Hematopoietic multipotent progenitor cell (in vitro differentiated cells): Measurements from ENCODE around the gene POLN. TPM values are rescaled to one million over a fixed set of nuclear protein-coding genes. Genes with fewer than 3 reads are reported as not detected.
"Not testable (repeated sequence)": the region's sequence is repeated elsewhere in the genome, so short reads cannot be mapped to it uniquely, and the experiment has no call there.

Source experiments
- DNase-seq, 3 donors: peaks; one replicate each; pipeline ENCODE4 v3.0.0-alpha.2; 2011 to 2015; ENCODE audit warnings: low read depth in 2 of 3, low spot score in 2 of 3
- small RNA-seq: library from RNA; depleted of rRNA; stranded (forward); fragments of <200 nt; gene quantifications from one replicate; pipeline ENCODE3, GENCODE V24; 2012
- total RNA-seq: library from RNA; depleted of rRNA; stranded (reverse); fragments of >200 nt; gene quantifications from one replicate; pipeline ENCODE4 v1.2.3, GENCODE V29; 2012

POLN gene
- total RNA-seq, 1 donor, result 0.81 TPM

DNA sequence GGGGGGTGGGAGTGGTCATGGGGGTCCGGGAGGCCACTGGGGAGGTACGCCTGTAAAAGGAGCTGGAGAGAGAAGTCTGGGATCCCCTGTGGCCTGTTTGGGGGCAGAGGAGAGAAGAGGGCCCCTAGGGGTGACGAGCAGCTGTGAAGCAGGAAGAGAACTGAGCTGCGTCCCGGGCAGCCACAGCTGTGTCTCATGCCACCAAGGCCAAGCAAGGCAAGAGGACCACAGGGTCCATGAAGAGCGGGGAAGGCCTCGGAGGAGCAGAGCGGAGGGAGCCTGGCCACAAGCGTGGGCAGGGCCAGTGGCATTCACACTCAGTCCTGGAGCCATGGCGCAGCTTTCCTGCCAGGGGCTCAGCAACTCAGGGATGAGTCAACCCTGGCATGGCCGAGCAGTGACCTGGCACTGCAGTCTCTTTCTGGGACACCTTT, 196.4 kb downstream of the POLN start:
- DNase-seq, result no peak

DNA sequence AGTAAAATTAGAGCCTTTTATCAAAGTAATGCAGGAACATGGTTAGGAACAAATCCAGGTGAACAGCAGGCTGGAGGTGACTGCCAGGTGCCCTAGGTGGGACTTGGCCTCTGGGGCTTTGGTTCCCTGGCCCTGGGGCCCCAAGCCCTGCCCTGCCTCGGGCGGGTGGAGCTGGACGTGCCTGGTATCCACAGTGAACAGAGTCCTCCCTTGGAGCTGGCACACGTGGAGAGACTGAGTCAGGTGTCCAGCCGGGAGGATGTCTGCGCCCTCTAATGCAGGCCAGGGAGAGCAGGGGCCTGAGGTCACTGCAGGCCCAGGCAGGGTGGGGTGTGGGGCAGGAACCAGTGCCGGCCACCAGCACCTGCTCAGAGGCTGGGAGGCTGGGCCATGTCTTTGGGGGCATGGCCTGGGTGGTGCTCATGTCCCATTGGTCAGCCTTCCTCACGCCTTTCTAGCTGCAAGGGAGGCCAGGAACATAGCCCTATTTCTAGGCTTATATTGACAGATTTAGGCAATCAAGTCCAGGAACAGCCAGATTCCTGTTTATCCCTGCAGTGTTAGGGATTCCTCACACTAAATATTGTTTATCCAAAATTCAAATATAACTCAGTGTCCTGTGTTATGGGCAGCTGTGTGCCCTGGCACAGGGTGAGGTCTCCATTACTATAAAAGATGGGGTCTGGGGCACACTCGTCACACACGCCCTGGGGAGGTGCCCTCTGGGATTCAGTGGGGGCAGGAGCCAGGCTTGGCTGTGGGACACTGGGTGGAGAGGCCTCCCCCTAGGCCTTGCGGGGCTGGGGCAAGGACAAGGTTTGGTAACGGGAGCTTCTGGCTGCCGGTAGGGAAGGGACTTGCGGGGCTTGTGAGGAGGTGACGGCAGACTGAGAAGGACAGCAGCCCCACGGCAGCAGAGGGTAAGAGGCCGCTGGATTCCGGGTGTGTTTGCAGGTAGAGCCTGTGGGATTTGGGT, 197.1 kb downstream of the POLN start:
- no peak for DNase-seq

DNA sequence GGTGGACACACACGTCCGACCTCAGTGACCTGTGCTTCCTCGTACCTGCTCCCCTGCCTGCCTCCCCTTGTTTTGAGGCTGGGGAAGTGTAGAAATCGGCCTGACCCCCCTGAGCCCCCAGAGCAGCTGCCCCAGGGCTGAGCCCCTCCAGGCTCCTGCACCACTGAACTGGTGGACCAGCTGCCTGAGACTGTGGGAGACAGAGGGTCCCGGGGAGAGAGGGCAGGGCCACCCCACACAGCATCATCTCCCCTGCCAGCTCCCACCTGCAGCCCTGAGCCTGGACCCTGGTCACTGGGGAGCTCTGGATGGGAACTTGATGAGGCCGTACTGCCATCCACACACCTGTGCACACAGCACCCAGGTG, 197.8 kb downstream of the POLN start:
- no peak for DNase-seq

DNA sequence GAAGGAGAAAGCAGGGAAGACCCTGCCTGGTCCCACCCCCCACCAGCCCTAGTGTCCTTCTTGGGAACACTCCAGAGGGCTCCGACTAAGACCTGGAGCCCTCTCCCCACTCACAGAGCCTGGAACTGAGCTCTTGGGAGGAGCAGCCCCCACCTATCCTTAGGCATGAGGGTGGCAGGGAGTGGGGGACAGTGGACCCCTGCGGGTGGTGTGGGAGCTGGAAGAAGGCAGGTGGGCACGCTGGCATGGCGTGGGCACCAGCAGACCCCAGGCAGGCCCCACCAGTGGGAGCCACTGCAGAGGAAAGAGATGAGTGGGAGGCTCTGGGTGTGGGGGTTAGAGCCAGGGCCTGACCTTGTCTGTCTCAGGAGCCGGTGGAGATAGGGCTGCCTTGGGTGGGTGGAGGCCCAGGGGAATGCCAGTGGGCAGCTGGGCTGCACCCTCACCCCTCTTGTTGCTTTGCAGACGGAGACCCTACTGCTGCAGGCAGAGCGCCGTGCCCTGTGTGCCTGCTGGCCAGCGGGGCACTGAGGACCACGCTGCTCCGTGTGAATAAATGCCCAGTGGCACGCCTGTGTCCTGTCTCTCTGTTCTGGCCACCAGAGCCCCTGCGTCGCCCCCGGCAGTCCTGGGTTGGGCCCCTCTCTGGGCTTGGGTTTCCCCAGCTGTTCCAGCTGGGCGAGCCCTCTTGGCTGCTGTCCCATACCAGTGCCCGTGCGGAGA, 198.4 kb downstream of the POLN start:
- no peak for DNase-seq

DNA sequence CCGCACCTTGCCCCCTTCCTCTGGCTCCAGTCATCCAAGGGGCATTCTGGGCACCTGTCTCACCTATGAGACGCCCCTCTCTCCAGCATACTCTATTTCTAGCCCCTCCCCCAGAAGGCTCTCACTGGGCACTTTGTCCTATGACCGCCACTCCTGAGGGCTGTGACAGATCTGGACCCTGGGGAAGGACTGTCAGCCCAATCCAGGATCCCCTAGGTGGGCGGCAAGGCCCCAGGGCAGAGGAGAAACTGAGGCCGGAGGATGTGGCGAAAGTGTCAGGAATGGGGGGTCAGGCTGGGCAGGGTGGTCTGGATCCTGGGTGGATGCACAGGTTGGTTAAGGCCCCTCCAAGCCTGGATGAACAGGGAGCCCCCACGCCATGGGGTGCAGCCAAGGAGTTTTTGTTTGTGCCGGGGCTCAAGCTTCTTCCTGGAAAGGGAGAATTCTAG, 198.9 kb downstream of the POLN start:
- DNase-seq, result no peak

DNA sequence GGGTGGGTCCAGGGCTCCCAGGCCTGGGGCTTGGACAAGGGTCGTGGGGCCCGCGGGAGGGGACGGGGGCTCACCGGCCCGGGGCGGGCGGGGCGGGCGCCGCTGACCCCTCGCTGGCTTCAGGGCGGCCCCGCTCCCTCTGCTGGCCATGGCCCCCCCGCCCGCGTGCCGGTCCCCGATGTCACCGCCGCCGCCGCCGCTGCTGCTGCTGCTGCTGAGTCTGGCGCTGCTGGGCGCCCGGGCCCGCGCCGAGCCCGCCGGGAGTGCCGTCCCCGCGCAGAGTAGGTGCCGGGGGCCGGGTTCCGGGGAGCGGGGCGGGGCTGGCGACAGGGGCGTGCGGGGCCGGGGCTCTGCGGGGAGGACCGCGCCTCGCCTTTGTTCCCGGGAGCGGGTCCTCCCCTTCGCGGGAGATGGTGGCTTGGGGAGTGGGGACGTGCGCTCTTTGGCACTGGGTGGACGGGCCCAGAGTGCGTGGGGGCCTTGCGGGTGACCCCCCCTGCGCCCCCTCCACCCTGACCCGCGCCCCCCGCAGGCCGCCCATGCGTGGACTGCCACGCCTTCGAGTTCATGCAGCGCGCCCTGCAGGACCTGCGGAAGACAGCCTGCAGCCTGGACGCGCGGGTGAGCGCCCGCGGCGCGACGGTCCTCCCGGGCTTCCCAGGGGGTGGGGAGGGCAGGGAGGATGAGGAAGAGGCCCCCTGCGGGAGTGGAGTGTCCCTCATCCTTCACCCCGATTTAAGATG, 199.5 kb downstream of the POLN start:
- no peak for DNase-seq

DNA sequence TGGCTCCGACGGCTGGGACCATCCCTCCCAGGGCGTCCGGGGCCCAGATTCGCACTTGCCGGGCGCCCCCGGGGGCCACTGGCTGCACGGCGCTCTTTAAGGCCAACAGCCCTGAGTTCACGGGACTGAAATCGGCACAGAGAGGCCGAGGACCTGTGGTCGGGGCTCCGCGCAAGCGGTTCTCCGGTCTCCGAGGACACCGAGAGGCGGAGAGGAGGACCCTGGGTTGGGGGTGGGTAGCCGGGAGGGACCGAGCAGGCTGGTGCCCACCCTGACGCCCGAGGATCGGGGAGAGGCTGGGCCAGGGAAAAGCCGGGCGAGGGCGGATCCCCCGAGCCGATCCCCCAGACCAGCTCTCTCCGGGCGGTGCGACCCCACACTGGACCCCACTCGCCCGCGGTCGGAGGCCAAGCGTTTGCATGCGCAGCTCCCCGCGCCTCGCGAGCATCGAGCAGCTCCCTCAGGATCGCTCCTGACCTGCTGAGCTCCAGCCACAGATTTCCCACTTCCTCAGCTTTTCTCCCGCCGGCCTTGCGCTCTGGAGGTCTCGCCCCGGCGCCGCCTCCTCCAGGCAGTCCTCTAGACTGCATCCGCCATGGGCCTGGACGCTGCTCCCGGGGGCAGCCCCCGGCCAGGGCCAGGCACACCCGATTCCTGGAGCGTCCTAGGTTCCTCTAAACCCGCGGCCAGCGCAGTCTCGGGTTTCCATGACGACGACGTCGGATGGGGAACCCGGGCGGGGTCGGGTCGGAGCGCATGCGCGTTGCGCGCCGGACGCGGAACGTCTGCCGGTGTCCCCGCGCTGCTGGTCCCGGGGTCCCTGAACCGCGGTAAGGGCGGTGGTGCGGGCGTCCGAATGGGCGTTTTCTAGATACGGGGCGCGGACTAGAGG, 200.4 kb downstream of the POLN start:
- DNase-seq, result peak; percentile 54 to 87 (median 81)

DNA sequence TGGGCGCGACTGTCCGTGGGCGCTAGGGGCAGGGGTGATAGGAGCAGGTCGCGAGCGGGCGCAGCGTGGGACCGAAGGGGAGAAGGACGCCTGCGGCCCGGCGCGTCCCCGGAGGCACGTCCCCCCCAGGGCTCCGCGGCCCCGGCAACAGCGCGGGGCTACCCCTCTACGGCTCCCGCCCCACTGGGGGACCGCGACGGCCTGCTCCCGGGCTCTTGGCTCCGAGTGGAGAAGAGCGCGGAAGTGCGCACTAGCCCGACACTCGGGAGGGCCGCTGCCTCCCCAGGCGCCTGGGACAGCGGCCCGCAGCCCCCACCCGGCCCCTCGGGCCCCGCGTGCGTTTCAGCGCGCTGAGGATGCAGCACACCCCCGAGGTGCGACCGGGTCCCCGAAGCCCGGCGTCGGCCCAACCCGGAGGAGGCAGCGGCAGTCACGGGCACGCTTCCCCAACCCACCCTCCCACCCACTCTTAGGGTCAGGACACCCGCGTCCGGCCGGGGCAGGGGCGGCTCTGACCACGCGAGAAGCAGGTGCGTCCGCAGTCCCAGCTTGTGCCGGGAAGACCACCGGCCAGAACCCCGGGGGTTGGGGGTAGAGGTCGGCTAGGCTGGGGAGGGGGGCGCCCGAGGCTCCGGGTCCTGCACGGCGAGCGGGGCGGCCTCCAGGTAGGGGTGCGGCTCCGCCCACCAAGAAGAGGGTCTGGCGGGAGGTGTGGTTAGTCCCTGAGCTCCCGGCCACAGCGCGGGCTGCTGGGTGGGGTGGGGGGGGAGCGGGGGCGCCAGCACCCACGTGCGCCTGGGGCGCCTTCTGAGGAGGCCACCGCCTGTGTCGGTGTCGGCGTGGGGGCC, 201.3 kb downstream of the POLN start:
- DNase-seq, result no peak

DNA sequence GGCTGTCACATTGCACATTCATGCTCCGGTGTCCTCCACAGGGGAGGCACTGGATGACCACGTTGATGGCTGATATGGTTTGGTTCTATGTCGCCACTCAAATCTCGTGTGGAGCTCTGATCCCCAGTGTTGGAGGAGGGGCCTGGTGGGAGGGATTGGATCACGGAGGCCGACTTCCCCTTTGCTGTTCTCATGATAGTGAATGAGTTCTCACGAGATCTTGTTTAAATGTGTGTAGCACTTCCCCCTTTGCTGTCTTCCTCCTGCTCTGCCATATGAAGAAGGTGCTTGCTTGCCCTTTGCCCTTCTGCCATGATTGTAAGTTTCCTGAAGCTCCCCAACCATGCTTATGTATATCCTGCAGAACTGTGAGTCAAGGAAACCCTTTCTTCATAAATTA, 205.1 kb downstream of the POLN start:
- DNase-seq, result peak in 1 of 3 donors; percentile 39

DNA sequence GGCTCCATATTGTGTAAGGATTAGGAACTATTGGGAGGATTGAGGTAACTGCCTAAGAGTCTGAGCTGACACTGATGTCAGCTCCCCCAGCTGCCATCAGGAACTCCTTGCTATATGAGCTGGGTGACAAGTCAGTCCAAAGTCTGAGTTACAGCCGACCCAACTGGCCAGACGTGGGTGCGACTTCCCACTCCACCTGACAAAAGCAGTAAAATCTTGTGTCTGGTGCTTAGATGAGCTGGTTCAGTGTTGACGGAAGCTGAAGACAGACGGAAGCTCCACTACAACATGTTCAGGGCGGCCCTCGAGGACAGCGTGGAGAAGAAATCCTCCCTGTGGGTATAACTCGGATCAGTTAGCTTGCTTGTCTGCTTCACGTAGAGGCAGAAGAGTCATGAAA, 205.6 kb downstream of the POLN start:
- no peak for DNase-seq

DNA sequence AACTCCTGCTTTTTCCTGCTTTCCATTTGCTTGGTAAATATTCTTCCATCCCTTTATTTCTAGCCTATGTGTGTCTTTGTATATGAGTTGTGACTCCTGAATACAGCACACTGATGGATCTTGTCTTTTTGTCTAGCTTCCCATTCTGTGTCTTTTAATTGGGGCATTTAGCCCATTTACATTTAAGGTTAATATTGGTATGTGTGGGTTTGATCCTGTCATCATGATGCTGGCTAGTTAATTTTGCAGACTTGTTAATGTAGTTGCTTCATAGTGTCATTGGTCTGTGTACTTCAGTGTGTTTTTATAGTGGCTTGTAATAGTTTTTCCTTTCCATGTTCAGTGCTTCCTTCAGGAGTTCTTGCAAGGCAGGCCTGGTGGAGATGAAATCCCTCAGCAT, 210.8 kb downstream of the POLN start:
- not testable (repeated sequence) for DNase-seq

DNA sequence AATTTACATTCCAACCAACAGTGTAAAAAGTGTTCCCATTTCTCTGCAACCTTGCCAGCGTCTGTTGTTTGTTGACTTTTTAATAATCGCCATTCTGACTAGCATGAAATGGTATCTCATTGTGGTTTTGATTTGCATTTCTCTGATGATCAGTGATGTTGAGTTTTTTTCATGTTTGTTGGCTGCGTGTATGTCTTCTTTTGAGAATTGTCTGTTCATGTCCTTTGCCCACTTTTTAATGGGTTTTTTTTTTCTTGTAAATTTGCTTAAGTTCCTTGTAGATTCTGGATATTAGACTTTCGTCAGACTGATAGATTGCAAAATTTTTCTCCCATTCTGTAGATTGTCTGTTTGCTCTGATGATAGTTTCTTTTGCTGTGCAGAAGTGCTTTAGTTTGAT, 214.8 kb downstream of the POLN start:
- not testable (repeated sequence) for DNase-seq

DNA sequence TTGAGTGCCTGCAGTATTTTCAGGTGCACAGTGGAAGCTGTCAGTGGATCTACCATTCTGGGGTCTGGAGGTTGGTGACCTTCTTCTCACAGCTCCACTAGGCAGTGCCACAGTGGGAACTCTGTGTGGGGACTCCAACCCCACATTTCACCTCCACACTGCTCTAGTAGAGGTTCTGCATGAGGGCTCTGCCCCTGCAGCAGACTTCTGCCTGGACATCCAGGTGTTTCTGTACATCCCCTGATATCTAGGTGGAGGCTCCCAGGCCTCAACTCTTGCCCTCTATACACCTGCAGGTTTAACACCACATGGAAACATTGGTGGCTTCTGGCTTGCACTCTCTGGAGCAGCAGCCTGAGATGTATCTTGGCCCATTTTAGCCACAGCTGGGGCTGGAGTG, 216.1 kb downstream of the POLN start:
- no peak for DNase-seq

DNA sequence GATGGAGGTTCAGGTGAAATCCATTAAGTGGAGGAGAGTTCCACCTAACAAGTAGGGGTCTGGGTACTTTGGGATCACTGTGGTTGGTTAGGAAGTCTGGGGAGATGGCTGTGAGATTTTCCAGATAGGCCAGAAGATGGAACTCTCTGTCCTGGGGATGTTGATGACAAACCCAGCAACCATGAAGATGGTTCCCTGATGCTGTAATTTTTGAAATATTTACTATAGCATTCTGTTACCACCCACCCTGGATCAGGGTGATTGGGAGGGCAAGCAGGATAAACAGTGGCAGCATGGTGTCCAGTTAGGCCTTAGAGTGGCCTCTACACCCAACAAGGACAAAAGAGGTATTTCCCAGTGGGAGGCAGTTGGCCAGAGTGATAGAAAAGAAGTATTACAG, 217.2 kb downstream of the POLN start:
- DNase-seq, result no peak

Small RNAs within 50 kb of the gene (small RNA-seq; reads per million reads assigned to genes)
- not detected for gene COX6B1P5

Other genes starting within 250 kb of the POLN start
- 33.9 TPM for gene NELFA, start 233.1 kb downstream of the POLN start, total RNA-seq
- gene NAT8L, start 182.8 kb downstream of the POLN start, total RNA-seq, result 0.81 TPM
- 15.9 TPM for gene HAUS3, start within 50 bp of the POLN start, total RNA-seq
- 92.9 TPM for gene MXD4, start 20.0 kb upstream of the POLN start, total RNA-seq
- 2.7 TPM for gene ZFYVE28, start 176.5 kb upstream of the POLN start, total RNA-seq
- gene CFAP99, start 176.8 kb upstream of the POLN start, total RNA-seq, result 0.27 TPM
- gene RNF4, start 227.0 kb upstream of the POLN start, total RNA-seq, result 30.4 TPM